T-helper 17 cell (primary cell): ENCODE data around the gene HS1BP3. TPM values are rescaled to one million over a fixed set of nuclear protein-coding genes. Genes with fewer than 3 reads are reported as not detected.

Source experiments
- ATAC-seq: fragments of 150-1000 bp; cut with Tn5 transposase; 2 replicates; pipeline ENCODE4 v1.10.0; 2021; ENCODE audit warnings: mild to moderate bottlenecking, moderate library complexity
- DNase-seq, 3 donors: peaks; one replicate each; pipeline versions ENCODE4 v3.0.0 to v3.0.0-alpha.2; 2020 to 2021
- H3K9me3 ChIP-seq: one replicate; pipeline ENCODE4 v1.7.0; 2013; ENCODE audit warnings: low read length, mild to moderate bottlenecking; ENCODE audit not compliant: control insufficient read depth, poor library complexity, severe bottlenecking
- H3K27ac Mint-ChIP-seq: one replicate; pipeline ENCODE4 v1.8.0; 2022; ENCODE audit warnings: mild to moderate bottlenecking, moderate library complexity, mixed read lengths
- H3K27me3 Mint-ChIP-seq: one replicate; pipeline ENCODE4 v1.8.0; 2022; ENCODE audit warnings: mixed read lengths
- H3K36me3 Mint-ChIP-seq: one replicate; pipeline ENCODE4 v1.8.0; 2022; ENCODE audit warnings: low read depth, mixed read lengths
- H3K4me1 Mint-ChIP-seq: one replicate; pipeline ENCODE4 v1.8.0; 2022; ENCODE audit warnings: mild to moderate bottlenecking, mixed read lengths
- H3K4me3 Mint-ChIP-seq: one replicate; pipeline ENCODE4 v1.8.0; 2022; ENCODE audit warnings: mild to moderate bottlenecking, moderate library complexity, mixed read lengths
- total RNA-seq, 4 donors: library from RNA in 2 of 4; stranded (reverse) in 2 of 4; gene quantifications; one replicate each; pipeline ENCODE4 v1.2.3 and lab custom pipeline; 2022 to 2026

Gene HS1BP3
- total RNA-seq, 2 donors from 2014 or later = 12.8 to 13.7 TPM

DNA sequence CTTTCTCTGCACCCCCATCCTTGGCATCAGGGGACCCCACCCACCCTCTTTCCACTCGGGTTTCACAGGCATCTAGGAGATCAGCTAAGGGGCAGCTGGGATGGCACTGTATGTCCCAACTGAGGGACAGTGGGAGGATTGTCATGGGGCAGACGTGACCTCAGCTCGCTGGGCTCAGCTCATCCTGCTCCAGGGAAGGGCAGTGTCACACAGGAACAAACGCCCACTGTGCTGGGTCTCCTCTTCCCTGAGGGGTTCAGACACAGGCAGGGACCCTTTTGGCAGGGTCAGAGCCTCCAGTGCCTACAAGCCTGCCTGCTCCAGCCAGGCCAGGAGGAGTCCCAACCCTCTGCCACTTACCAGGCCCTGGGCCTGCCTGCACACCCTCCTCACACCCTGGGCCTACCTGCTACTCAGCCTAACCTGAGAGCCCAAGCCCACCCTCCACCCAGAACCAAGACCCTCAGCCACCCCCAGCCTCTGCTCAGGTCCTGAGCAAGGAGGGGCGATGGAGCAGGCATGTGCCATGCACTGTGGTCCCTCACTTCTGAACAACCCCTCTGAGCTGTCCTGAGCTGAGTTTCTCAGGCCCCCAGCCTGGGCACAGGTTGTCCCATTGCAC is 68.2 kb downstream of the HS1BP3 start:
- no peak overlapping the region for H3K27ac Mint-ChIP-seq
- H3K36me3 Mint-ChIP-seq = no peaks in the 10 kb centered on the region
- no peak overlapping the region for H3K4me3 Mint-ChIP-seq
- H3K27me3 Mint-ChIP-seq = no peaks in the 10 kb centered on the region
- H3K4me1 Mint-ChIP-seq = peaks cover 7% of the 10 kb centered on the region
- H3K9me3 ChIP-seq = no peaks in the 10 kb centered on the region
- no peak for DNase-seq
- no peak for ATAC-seq

DNA sequence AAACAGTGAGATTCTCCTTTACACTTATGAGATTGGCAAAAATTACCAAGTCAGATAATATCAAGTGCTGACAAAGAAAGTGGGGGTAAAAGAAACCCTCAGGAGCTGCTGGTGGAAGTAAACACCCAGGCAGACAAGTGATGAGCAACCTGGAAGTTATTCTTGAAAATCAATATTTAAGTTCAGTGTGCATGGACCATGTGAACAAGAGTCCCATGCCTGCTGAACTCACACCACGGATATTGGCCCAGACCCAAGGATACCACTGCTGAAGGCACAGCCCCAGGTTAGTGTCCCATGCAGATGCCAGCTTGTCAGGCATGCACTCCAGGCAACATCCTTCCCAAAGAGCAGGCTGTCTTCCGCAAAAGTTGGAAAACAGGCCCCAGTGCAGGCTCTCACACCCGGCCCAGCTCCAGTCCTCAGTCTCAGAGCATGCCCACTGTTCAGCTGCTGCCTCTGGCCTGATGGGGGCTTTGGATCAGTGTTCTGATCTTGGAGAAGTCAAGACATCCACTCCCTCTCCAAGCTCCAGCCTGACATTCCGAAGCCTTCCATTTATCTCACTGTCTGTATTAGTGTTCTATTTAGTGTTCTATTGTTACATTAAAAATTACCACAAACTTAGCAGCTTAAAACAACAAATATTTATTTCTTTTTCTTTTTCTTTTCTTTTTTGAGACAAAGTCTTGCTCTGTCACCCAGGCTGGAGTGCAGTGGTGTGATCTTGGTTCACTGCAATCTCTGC is 70.0 kb downstream of the HS1BP3 start:
- Mint-ChIP-seq H3K27me3 (no peaks in the 10 kb centered on the region), H3K4me1 (peaks cover 19% of the 10 kb centered on the region), H3K36me3 (peaks cover 2% of the 10 kb centered on the region), H3K27ac (peak overlapping the region; percentile 86), H3K4me3 (no peak overlapping the region)
- no peaks in the 10 kb centered on the region for H3K9me3 ChIP-seq
- DNase-seq (no peak), ATAC-seq (no peak)

DNA sequence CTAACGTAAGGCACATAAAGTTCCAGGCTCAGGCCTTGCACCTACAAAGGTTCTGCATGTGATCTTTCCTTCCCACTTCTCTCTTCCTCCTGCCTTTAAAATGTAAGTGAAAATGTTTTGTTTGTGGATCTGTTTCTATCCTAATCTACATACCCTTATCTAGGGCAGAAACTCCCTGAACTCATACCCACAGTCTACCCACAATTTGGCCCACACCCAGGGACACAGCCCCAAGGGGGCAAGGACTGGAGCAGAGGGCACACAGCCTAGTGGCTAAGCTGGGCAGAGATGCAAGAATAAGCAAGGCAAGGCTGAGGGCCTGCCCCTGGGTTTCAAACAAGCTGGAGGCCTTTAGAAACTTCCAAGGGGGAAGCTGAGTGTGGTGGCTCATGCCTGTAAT is 71.0 kb downstream of the HS1BP3 start:
- H3K4me3 Mint-ChIP-seq = no peak overlapping the region
- no peak for ATAC-seq
- H3K4me1 Mint-ChIP-seq = peaks cover 18% of the 10 kb centered on the region

DNA sequence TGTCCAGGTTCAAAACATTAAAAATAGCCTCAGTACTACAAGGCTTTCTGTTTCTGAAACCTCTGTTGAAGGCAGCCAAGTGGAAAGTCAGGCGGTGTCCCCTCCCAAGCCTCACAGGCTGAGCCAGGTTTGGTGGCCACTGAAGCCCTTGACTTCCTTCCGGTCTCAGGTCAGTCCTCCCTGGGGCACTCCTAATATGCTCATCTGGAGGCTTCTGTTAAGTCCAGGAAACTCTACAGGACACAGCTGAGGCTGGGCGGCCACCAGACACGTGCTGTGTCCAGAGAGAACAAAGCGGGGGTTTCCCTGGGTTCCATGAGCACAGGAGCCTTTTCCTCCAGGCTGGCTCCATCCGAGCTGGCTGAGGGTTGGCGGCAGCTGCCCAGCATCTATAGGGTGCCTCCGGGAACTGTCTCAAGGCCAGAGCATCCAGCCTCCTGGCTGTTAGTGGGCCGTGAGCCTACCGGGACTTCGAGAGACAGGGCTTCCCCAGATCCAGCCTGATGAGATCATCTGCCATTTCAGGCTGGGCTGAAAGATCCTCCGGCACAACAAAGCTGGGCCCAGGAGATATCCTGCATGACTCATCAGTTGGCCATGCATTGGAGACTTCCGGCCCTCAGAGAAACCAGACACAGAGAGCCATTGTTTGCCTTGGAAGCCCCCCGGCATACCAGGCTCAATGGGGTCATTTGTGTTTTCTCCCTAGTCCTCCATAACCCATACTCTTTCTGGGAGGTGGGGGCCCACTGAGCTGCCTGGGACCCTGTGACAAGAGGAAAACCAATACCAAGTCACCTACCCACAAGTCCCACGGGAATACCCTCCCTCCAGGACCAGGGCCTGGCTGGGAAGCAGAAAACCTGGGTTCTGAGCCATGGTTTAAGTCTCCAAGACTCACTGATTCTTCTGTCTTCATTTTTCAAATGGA is 71.7 kb downstream of the HS1BP3 start:
- H3K4me1 Mint-ChIP-seq = peaks cover 18% of the 10 kb centered on the region
- H3K27ac Mint-ChIP-seq = peak overlapping the region; percentile 86
- H3K4me3 Mint-ChIP-seq = no peak overlapping the region
- no peaks in the 10 kb centered on the region for H3K9me3 ChIP-seq
- H3K27me3 Mint-ChIP-seq = no peaks in the 10 kb centered on the region
- DNase-seq (no peak), ATAC-seq (no peak)
- peaks cover 2% of the 10 kb centered on the region for H3K36me3 Mint-ChIP-seq

More for the DNA sequence above, 71.0 kb downstream of the HS1BP3 start:
- Mint-ChIP-seq H3K27ac (peak overlapping the region; percentile 86), H3K27me3 (no peaks in the 10 kb centered on the region), H3K36me3 (peaks cover 2% of the 10 kb centered on the region)
- DNase-seq = no peak
- H3K9me3 ChIP-seq = no peaks in the 10 kb centered on the region

DNA sequence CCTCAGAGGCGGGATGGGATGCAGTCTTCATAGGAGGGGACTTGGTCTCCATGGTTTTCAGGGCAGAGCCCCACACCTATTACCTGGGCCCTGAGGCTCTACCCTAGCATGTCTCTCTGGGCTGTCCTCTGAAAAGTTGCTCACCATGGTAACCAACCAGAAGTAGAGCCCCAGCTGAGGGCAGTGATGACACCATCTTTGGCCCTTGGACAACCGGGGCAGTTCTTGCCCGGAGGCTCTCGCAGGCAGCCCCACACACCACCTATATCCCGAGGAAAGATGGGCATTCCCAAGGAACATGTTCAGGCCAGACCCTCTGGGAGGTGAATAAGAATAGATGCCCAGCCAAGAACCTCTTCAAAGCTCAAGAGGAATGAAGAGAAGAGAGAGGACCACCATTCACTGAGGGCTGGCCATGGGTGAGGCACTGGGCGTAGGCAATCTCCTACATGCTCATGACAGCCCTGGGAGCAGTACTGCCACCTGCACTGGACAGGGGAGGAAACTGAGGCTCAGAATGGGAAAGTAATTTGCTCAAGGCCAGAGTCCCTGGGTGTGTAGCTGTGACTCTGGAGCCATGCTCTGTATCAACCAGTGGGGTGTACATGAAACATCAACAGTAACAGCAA is 72.5 kb downstream of the HS1BP3 start:
- H3K27ac Mint-ChIP-seq = no peak overlapping the region
- H3K4me1 Mint-ChIP-seq = peaks cover 19% of the 10 kb centered on the region
- no peaks in the 10 kb centered on the region for H3K9me3 ChIP-seq
- no peaks in the 10 kb centered on the region for H3K27me3 Mint-ChIP-seq
- ATAC-seq (no peak), DNase-seq (no peak)
- H3K36me3 Mint-ChIP-seq = peaks cover 2% of the 10 kb centered on the region
- no peak overlapping the region for H3K4me3 Mint-ChIP-seq

DNA sequence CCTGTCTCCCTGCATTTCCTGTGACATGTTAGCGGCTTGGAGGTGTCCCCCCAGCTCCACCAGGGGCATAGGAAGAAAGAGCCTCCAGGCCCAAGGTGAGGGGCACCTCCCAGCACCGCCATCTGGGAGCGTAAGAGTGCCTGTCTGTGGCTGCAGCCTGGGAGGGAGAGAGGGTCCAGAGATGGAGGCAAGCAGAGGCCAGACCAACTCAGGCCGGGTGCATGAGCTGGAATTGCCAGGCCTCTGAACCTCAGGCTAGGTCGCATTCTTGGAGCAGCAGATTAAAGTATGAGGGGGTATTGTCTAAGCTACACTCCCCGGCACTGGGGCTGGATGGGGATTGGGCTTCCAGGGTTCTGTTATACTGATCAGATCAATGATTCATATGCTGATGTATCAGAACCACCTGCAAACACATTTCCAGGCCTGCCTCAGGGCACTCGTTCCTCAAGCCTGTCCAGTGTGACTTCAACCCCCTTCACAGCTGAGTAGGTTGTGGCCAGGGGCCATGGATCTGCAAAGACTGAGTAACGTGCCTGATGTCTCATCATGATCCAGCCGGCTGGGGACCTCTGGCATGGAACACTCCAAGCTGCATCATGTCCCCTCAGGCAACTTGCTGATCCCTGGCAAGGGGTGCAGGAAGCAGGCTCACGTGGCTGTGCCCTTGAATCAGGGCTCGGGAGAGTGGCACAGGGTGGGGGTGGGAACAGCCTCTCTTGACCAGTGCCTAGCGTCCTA is 73.2 kb downstream of the HS1BP3 start:
- Mint-ChIP-seq H3K27me3 (no peaks in the 10 kb centered on the region), H3K4me1 (peaks cover 19% of the 10 kb centered on the region), H3K36me3 (peaks cover 2% of the 10 kb centered on the region), H3K27ac (peak overlapping the region; percentile 92), H3K4me3 (no peak overlapping the region)
- no peaks in the 10 kb centered on the region for H3K9me3 ChIP-seq
- DNase-seq (no peak), ATAC-seq (no peak)

DNA sequence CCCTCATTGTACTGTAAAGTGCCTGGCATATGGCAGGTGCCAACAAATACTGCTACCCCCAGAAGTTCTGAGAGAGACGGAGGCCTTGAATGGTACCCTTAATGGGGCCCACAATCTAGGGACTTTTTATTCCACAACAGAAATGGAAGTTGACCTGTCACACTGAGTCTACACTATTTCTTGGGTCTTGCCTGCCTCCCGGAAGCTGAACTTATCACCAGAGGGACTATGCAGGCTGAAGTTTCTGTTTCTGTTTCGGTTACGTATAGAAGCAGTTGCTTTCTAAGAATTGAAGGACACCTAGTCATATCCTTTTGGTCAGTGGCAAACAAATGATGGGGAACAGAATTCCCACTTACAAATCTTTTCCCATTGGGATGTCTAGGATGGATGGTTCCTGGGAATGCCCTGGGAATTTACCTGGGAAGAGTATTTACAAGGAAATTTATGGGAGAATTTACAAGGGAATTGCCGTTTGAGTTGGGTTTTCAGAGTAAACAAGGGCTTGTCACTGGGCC is 74.2 kb downstream of the HS1BP3 start:
- Mint-ChIP-seq H3K4me3 (peak overlapping the region; percentile 80), H3K27ac (peak overlapping the region; percentile 92), H3K4me1 (peaks cover 19% of the 10 kb centered on the region), H3K36me3 (peaks cover 2% of the 10 kb centered on the region), H3K27me3 (no peaks in the 10 kb centered on the region)
- ATAC-seq (peak; percentile 90), DNase-seq (peak in 1 of 3 donors; percentile 10)
- H3K9me3 ChIP-seq = no peaks in the 10 kb centered on the region

DNA sequence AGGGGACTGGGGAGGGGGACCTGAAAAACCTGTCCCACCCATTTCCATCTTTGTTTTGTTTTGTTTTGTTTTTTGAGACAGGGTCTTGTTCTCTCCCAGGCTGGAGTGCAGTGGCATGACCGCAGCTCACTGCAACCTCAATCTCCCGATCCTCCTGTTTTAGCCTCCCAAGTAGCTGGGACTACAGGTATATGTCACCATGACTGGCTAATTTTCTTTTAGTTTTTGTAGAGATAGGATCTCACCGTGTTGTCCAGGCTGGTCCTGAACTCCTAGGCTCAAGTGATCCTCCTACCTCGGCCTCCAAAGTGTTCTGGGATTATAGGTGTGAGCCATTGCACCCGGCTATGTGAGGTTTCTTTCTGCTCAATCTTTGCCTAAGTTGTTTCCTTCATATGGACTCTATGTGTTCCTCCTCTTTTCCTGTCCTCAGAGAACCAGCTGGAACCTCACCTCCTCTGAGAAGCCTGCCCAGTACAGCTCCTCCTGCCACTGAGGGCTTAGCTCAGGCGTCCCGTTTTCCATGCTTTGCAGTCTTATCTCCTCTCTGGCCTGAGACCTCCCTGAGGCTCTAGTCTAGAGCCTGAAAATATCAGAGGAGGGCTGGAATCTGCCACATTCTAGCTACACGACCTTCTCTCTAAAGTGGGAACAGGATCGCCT is 74.8 kb downstream of the HS1BP3 start:
- H3K4me1 Mint-ChIP-seq = peaks cover 19% of the 10 kb centered on the region
- ATAC-seq = peak; percentile 5
- H3K27ac Mint-ChIP-seq = peak overlapping the region; percentile 92
- H3K9me3 ChIP-seq = no peaks in the 10 kb centered on the region
- H3K27me3 Mint-ChIP-seq = no peaks in the 10 kb centered on the region
- H3K36me3 Mint-ChIP-seq = peaks cover 2% of the 10 kb centered on the region
- H3K4me3 Mint-ChIP-seq = peak overlapping the region; percentile 80
- no peak for DNase-seq

DNA sequence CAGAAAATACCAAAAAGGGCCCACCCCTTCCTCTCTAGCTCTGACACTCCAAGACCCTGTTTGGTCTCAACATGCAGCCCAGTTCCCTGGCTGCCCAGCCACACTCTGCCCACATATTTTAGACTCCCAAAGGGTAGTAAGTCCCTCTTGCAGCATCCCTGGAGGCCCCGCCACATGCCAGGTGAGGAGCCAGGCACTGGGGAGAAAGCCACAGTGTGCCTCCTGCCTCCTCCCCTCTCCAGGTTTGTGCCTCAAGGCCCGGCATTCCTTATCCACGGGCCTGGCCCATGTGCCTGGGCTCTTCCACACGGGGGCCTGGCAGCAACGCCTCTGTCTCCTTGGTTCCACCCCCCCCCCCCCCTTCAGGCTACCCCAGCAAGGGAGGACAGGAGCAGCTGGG is 75.5 kb downstream of the HS1BP3 start:
- no peak overlapping the region for H3K4me3 Mint-ChIP-seq

DNA sequence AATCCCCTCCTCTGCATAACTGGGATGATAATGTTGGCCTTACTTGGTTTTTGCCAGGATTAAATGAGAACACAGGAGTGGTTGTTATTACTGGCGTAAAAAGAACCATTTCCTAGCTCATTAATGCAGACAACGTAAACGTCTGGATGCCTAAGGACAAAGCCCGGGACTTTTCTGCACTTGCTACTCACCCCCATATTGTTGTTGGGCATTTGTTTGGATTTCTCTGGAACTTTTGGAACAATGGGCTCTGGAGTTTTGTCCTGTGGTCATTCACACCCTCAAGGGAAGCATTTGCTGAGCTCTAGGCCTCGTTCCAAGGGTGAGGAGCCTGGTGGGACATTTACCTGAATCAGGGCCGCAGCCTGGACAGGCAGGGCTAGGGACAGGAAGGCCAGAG is 76.0 kb downstream of the HS1BP3 start:
- no peak overlapping the region for H3K4me3 Mint-ChIP-seq
- peaks cover 19% of the 10 kb centered on the region for H3K4me1 Mint-ChIP-seq
- no peaks in the 10 kb centered on the region for H3K27me3 Mint-ChIP-seq
- no peak overlapping the region for H3K27ac Mint-ChIP-seq
- DNase-seq (no peak), ATAC-seq (no peak)
- peaks cover 2% of the 10 kb centered on the region for H3K36me3 Mint-ChIP-seq
- H3K9me3 ChIP-seq = no peaks in the 10 kb centered on the region

More for the DNA sequence above, 75.5 kb downstream of the HS1BP3 start:
- Mint-ChIP-seq H3K4me1 (peaks cover 19% of the 10 kb centered on the region), H3K27me3 (no peaks in the 10 kb centered on the region), H3K27ac (no peak overlapping the region), H3K36me3 (peaks cover 2% of the 10 kb centered on the region)
- DNase-seq (no peak), ATAC-seq (no peak)
- no peaks in the 10 kb centered on the region for H3K9me3 ChIP-seq

DNA sequence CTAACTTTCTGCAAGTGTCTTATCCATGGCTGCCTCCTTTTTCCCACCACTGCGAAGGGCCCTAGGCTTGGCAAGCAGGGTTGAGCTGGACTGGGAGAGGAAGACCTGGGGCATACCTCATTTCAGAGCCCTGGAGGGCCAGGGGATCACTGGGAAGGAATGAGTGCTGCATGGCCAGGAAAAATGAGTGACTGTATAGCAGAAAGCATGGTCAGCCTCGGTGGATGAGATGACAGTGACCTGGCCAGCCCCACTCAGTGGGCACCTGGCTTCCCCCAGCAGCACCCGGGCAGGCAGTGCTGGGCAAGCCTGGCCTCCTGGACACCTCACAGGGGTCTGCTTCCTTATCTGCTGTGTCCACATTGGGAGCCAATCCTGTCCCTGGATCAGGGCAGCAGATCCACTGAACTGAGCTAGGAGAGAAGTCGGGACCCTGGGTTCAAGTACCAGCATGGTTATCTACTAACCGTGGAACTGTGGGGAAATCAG is 76.4 kb downstream of the HS1BP3 start:
- ATAC-seq = no peak
- no peak overlapping the region for H3K27ac Mint-ChIP-seq

More for the DNA sequence above, 76.4 kb downstream of the HS1BP3 start:
- Mint-ChIP-seq H3K4me1 (peaks cover 16% of the 10 kb centered on the region), H3K4me3 (no peak overlapping the region), H3K36me3 (peaks cover 2% of the 10 kb centered on the region), H3K27me3 (no peaks in the 10 kb centered on the region)
- DNase-seq = no peak
- H3K9me3 ChIP-seq = no peaks in the 10 kb centered on the region
